ENCODE data around the gene BMPR1A. TPM values are rescaled to one million over a fixed set of nuclear protein-coding genes. Genes with fewer than 3 reads are reported as not detected.

Gene BMPR1A
- total RNA-seq, 4 donors from 2014 or later: 25.6 to 46.2 (median 34.7) TPM

GRCh38 chr10:86951184-86951761 lies 194.9 kb downstream of the BMPR1A start:
- TF ChIP-seq CTCF (IDR thresholded peaks at IDR 0.05; ENCODE audit: low read depth): no peak

GRCh38 chr10:86952106-86952505 lies 195.7 kb downstream of the BMPR1A start:
- TF ChIP-seq CTCF (IDR thresholded peaks at IDR 0.05; ENCODE audit: low read depth): no peak

DNA sequence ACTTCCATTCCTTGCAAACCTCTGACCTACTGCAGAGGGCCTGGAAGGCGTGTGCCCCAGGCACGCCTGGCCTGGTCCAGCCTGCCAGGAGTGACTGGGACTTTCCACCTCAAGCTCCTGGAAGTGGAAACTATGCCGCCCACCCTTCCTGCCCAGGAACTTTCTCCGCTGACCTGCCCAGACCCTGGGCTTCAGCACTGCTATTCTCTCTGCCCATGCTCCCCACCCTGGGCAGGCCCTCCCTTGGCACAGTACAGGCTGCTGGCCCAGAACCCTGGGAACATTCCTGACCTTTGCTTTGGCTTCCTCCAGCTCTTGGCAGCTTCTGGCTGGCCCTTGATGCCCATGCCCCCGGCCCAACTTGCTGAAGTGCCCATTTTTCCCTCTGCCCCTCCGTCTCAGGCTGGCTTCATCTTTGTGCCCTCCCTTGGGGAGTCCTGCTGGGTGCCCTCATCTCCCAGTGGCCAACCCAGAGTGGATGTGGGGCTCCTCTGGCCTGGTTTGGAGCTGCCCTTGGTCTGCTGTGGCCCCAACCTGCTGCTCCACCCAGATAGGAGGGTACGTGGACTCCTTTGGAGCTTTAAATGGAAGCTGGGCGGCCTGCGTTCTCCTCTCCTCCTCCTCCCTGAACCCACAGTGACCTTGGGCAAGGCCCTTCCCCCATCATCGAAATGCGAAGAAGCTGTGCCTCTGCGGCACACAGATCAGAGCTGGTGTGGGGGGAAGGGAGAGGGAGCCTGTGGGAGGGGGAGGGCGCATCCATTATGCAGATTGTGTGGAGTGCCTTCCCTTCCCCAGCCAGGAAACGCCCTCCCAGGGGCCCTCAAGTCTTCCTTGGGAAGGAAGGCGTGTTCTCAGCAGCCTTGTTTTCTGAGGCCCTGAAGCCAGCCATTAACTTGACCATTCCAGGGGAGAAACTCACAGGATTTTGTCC lies 197.6 kb downstream of the BMPR1A start:
- TF ChIP-seq CTCF (IDR thresholded peaks at IDR 0.05; ENCODE audit: low read depth): no peak

DNA sequence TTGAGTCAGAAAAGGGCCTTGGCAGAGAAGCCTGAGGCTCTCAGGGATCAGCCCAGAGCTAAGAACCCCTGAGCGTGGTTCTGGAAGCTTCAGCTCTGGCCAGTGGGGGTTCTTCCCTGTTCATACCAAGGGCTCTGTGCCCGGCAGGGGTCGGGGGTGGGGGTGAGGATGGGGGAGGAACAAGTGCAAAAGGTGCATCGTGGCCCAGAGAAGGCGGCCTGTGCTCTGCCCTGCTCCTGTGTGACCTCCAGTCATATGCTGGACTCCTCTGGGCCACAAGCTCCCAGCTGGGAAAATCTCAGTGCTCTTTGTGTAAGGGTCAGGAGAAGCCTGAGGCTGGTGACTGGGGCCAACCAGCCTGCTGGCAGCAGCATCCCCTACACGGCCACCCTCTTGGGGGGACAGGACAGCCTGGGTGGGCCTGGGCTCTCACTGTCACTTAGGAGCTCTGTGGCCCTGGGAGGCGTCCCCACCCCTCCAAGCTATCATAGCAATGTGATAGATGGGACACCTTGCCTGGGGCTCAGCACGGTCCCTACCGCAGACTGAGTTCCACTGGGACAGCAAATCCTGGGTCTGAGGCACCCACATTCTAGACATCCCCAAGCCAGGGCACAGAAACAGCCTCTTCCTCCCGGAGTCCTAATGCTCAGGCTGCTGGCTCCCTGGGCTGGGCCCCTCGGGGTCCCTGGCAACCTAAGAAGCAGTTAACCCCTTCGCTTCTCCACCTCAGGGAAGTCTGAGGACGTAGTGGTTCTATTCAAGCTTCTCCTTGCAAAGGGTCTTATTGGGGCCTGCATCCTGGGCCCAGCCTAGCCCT lies 198.5 kb downstream of the BMPR1A start:
- no peak for TF ChIP-seq CTCF (IDR thresholded peaks at IDR 0.05; ENCODE audit: low read depth)

DNA sequence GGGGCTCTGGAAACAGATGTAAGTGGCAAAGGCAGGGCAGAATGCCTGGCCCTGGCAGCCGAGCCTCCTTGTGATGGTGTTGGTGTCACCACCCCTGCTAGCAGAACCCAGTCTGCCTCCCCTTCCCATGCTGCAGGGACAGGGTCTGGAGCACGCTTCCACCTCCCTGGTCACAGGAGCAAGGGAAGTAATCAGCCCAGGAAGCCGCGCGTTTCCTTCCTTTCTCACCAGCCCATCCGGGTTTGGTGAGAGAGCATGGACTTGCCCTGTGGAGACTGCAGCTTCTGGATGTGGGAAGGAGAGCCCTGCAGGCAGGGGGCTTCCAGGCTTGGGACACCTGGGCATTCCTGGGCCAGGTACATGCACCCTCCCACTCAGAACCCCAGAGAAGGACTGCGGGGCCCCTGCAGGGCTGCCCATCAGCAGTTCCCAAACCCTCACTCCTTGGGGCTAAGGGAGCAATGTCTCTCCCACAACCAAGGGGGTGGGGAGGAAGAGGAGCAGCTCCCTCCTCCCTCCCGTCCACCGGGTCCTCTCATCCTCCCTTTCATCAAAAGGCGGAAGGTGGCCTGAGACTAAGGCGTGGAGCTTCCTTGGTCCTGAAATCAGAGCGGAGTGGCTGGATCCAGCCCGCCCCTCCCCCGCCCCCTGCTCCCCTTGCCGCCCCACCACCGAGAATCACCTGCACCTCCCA lies 199.2 kb downstream of the BMPR1A start:
- no peak for TF ChIP-seq CTCF (IDR thresholded peaks at IDR 0.05; ENCODE audit: low read depth)

GRCh38 chr10:86956195-86956847 lies 199.9 kb downstream of the BMPR1A start:
- no peak for TF ChIP-seq CTCF (IDR thresholded peaks at IDR 0.05; ENCODE audit: low read depth)
